HEK293 (cell line): Measurements from ENCODE around the gene DDR2.

Experiments
- REST ChIP-seq: fragments of 450-650 bp; formaldehyde crosslinking; IDR thresholded peaks from 2 replicates; pipeline ENCODE4 v1.5.1; 2016; ENCODE audit warnings: missing biosample characterization, missing genetic modification characterization
- ZNF184 ChIP-seq: fragments of 450-650 bp; IDR thresholded peaks from 2 replicates; pipeline ENCODE4 v1.5.1; 2018; ENCODE audit warnings: missing biosample characterization, mild to moderate bottlenecking, missing genetic modification characterization
- ZNF416 ChIP-seq: fragments of 450-650 bp; formaldehyde crosslinking; IDR thresholded peaks from 2 replicates; pipeline ENCODE4 v1.5.1; 2016; ENCODE audit warnings: missing biosample characterization, missing genetic modification characterization
- ZNF626 ChIP-seq: fragments of 450-650 bp; sonication (Bioruptor Pico); formaldehyde crosslinking; IDR thresholded peaks from 2 replicates; pipeline ENCODE4 v1.5.1; 2018; ENCODE audit warnings: missing biosample characterization, missing genetic modification characterization, inconsistent platforms
- TF ChIP-seq, protein P1 (sequence below): fragments of 450-650 bp; formaldehyde crosslinking; IDR thresholded peaks from 2 replicates; pipeline ENCODE4 v1.5.1; 2016; ENCODE audit warnings: missing biosample characterization, missing genetic modification characterization

GRCh38 chr1:162734047-162734446 is 101.8 kb downstream of the DDR2 start:
- TF ChIP-seq ZNF626 (tag by site-specific recombination) (no peak), REST (no peak), ZNF416 (tag by site-specific recombination) (no peak), ZNF184 (tag by site-specific recombination) (no peak)
- TF ChIP-seq, protein P1, sequence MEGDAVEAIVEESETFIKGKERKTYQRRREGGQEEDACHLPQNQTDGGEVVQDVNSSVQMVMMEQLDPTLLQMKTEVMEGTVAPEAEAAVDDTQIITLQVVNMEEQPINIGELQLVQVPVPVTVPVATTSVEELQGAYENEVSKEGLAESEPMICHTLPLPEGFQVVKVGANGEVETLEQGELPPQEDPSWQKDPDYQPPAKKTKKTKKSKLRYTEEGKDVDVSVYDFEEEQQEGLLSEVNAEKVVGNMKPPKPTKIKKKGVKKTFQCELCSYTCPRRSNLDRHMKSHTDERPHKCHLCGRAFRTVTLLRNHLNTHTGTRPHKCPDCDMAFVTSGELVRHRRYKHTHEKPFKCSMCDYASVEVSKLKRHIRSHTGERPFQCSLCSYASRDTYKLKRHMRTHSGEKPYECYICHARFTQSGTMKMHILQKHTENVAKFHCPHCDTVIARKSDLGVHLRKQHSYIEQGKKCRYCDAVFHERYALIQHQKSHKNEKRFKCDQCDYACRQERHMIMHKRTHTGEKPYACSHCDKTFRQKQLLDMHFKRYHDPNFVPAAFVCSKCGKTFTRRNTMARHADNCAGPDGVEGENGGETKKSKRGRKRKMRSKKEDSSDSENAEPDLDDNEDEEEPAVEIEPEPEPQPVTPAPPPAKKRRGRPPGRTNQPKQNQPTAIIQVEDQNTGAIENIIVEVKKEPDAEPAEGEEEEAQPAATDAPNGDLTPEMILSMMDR (tag by site-specific recombination), result no peak
